AG09319 (cell line): ENCODE measurements around the gene PARN.
A peak's percentile ranks its signal among the peaks of the same experiment; 100 is the strongest.

ENCODE experiments used
- DNase-seq: peaks from one replicate; pipeline ENCODE4 v3.0.0-alpha.2; 2010; ENCODE audit warnings: low read depth; ENCODE audit errors: extremely low read depth
- CTCF ChIP-seq: IDR thresholded peaks from 2 replicates; pipeline ENCODE4 v1.5.1; 2011; ENCODE audit warnings: low read depth, mild to moderate bottlenecking, inconsistent platforms, low read length, moderate library complexity

The PARN gene

GRCh38 chr16:14566599-14566998, 63.5 kb downstream of the PARN start:
- no peak for DNase-seq
- no peak for TF ChIP-seq CTCF

- no peak for TF ChIP-seq CTCF
- no peak for DNase-seq
Measured at GRCh38 chr16:14565688-14566025, 64.4 kb downstream of the PARN start.

GRCh38 chr16:14564861-14565687, 65.0 kb downstream of the PARN start:
- DNase-seq: peak; percentile 23

GRCh38 chr16:14564323-14564722, 65.7 kb downstream of the PARN start:
- no peak for TF ChIP-seq CTCF
- DNase-seq: no peak

More at GRCh38 chr16:14564861-14565687, 65.0 kb downstream of the PARN start:
- no peak for TF ChIP-seq CTCF

GRCh38 chr16:14562691-14563491, 67.2 kb downstream of the PARN start:
- TF ChIP-seq CTCF: no peak; the same call in none of the 2 replicates
- DNase-seq: no peak

GRCh38 chr16:14560523-14560922, 69.5 kb downstream of the PARN start:
- no peak for TF ChIP-seq CTCF
- no peak for DNase-seq

- TF ChIP-seq CTCF: no peak
- no peak for DNase-seq
Measured at GRCh38 chr16:14559809-14560241, 70.2 kb downstream of the PARN start.
